K562 (cell line): ENCODE measurements around the gene NMNAT1. TPM values are rescaled to one million over a fixed set of nuclear protein-coding genes. Genes with fewer than 3 reads are reported as not detected.

Experiments used
- ARID2 ChIP-seq: fragments of 450-650 bp; IDR thresholded peaks from 2 replicates; pipeline ENCODE4 v1.6.1; 2017; ENCODE audit warnings: antibody characterized with exemption, mild to moderate bottlenecking
- BCOR ChIP-seq: fragments of 450-650 bp; IDR thresholded peaks from 2 replicates; pipeline ENCODE4 v1.6.1; 2016
- BMI1 ChIP-seq: fragments of 150-350 bp; IDR thresholded peaks from 2 replicates; pipeline ENCODE4 v1.6.1; 2014; ENCODE audit warnings: low read length
- FIP1L1 ChIP-seq: fragments of 200-400 bp; formaldehyde crosslinking; IDR thresholded peaks from 2 replicates; pipeline ENCODE4 v1.6.1; 2018; ENCODE audit warnings: mild to moderate bottlenecking, low read depth, low read length; ENCODE audit not compliant: poor library complexity, severe bottlenecking
- FOXA1 ChIP-seq: fragments of 450-650 bp; IDR thresholded peaks from 2 replicates; pipeline ENCODE4 v1.6.1; 2016; ENCODE audit warnings: mild to moderate bottlenecking, borderline replicate concordance
- HCFC1 ChIP-seq: IDR thresholded peaks from 2 replicates; pipeline ENCODE4 v1.6.1; 2012; ENCODE audit warnings: low read depth, low read length, improper control_type of control experiment
- POLR2B ChIP-seq: fragments of 450-650 bp; IDR thresholded peaks from 2 replicates; pipeline ENCODE4 v1.6.1; 2018; ENCODE audit warnings: low read depth; ENCODE audit not compliant: partially characterized antibody
- SMARCA4 ChIP-seq: fragments of 450-650 bp; IDR thresholded peaks from 2 replicates; pipeline ENCODE4 v1.6.1; 2016
- TOE1 ChIP-seq, 2 experiments: fragments of 450-650 bp in 1 of 2; sonication (generic) in 1 of 2; formaldehyde crosslinking in 1 of 2; IDR thresholded peaks; 2 replicates each; pipeline versions ENCODE4 v1.7.1 to v1.8.0; 2016 to 2022; ENCODE audit warnings: borderline replicate concordance in 2 of 2, mild to moderate bottlenecking in 2 of 2, antibody characterized with exemption in 1 of 2, inconsistent platforms in 1 of 2, low read depth in 1 of 2, missing genetic modification reagents in 1 of 2, moderate library complexity in 1 of 2
- ZFX ChIP-seq: sonication (generic); formaldehyde crosslinking; IDR thresholded peaks from 2 replicates; pipeline ENCODE4 v1.8.0; 2022; ENCODE audit warnings: mild to moderate bottlenecking, missing genetic modification reagents, moderate library complexity
- ZNF507 ChIP-seq: conservative IDR thresholded peaks from 2 replicates; pipeline ENCODE4 v1.6.1; 2017; ENCODE audit warnings: missing genetic modification characterization, missing compliant biosample characterization
- polyA plus RNA-seq, 8 experiments: library from polyadenylated mRNA; depleted of rRNA in 4 of 8; stranded (reverse) in 5 of 8; unstranded in 3 of 8; fragments of >200 nt; fragmentation: Nextera tagmentation in 2 of 8; fragmentation: Illumina TruSeq in 1 of 8; extraction: Ambion mirVana in 2 of 8; extraction: Trizol in 1 of 8; gene quantifications; 2 replicates each; pipeline versions ENCODE4 v1.2.1 to v1.2.3, GENCODE V29; 2011 to 2014; ENCODE audit warnings: inconsistent platforms in 1 of 8, missing spikeins in 1 of 8
- total RNA-seq, 7 experiments: library from RNA; depleted of rRNA in 6 of 7; stranded (reverse); fragments of >200 nt in 6 of 7; fragmentation: Illumina TruSeq in 2 of 7; extraction: Trizol in 2 of 7; gene quantifications; 2 replicates each; pipeline versions ENCODE4 v1.2.1 to v1.2.3, GENCODE V29; 2011 to 2021; ENCODE audit warnings: low replicate concordance in 1 of 7
- TF ChIP-seq, protein P1 (sequence below): fragments of 450-650 bp; formaldehyde crosslinking; IDR thresholded peaks from 2 replicates; pipeline ENCODE4 v1.4.0; 2020; ENCODE audit warnings: mild to moderate bottlenecking, moderate library complexity
- TF ChIP-seq, protein P2 (sequence below): sonication (generic); formaldehyde crosslinking; IDR thresholded peaks from 2 replicates; pipeline ENCODE4 v1.8.0; 2022; ENCODE audit warnings: mild to moderate bottlenecking, missing genetic modification reagents
- TF ChIP-seq, protein P3 (sequence below): fragments of 450-650 bp; IDR thresholded peaks from 2 replicates; pipeline ENCODE4 v1.6.1; 2016
- TF ChIP-seq, protein P4 (sequence below), 3 experiments: fragments of 200-800 bp in 1 of 3; sonication (Bioruptor generic) in 1 of 3; sonication (generic) in 1 of 3; formaldehyde crosslinking in 1 of 3; IDR thresholded peaks; 2 replicates each; pipeline versions ENCODE4 v1.6.1 to v1.8.0; 2016 to 2022; ENCODE audit warnings: mild to moderate bottlenecking in 2 of 3, missing compliant biosample characterization in 2 of 3, missing genetic modification characterization in 2 of 3, missing genetic modification reagents in 1 of 3
- TF ChIP-seq, protein P5 (sequence below): fragments of 450-650 bp; conservative IDR thresholded peaks from 2 replicates; pipeline ENCODE4 v1.6.1; 2016; ENCODE audit warnings: missing genetic modification characterization, low read depth, mild to moderate bottlenecking, control low read depth, missing compliant biosample characterization
- TF ChIP-seq, protein P6 (sequence below): sonication (generic); formaldehyde crosslinking; IDR thresholded peaks from 2 replicates; pipeline ENCODE4 v1.8.1; 2023; ENCODE audit warnings: mild to moderate bottlenecking, missing genetic modification reagents

NMNAT1 gene
- total and polyA plus RNA-seq, 9 of the 15 experiments (the other 6 are each of a cell fraction or from before 2014, with no cell fraction given) = 5.1 to 14.6 (median 12.1) TPM

DNA sequence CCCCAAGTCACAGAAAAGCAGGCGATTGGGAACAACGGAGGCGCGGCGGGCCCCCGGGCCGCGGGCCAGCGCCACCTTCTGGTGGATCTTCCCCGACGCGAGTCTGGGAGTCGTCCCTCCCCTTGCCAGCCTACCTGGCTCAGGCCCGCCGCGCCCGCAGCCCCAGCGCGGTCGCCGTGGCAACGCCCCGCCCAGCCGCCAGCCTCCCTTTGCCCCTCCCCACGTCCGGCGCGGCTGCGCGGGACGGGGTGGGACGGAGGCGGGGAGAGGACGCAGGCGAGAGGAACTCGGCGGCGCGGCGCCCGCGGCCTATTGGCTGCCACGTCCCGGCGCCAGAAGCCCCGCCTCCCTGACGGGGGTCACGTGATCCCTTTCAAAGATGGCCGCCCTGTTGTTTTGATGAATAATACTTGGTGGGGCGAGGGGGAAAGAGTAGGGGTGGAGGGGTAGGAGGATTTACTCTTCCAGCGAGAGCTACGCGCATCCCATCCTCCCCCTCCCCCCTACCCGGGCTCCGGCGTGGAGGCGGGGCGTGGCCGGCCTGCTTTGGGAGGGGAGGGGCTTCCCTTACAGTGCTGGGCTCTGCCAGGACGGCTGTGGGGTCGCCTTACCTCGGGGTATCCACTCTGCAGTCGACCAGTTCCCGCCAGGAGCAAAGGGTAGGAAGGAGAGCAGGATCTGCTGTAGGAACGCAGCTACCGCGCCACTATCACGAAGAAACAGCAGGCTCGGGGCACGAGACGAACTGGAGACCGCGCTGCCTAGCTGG, 89.5 kb downstream of the NMNAT1 start, which contains the start of gene UBE4B (continued):
- TF ChIP-seq, protein P1, sequence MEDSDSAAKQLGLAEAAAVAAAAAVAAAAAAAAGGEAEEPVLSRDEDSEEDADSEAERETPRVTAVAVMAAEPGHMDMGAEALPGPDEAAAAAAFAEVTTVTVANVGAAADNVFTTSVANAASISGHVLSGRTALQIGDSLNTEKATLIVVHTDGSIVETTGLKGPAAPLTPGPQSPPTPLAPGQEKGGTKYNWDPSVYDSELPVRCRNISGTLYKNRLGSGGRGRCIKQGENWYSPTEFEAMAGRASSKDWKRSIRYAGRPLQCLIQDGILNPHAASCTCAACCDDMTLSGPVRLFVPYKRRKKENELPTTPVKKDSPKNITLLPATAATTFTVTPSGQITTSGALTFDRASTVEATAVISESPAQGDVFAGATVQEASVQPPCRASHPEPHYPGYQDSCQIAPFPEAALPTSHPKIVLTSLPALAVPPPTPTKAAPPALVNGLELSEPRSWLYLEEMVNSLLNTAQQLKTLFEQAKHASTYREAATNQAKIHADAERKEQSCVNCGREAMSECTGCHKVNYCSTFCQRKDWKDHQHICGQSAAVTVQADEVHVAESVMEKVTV = peak; percentile 3; the same call in 1 of the 2 replicates
- TF ChIP-seq SMARCA4 (peak; percentile 44), BMI1 (peak; percentile 96), TOE1 (IDR thresholded peaks at IDR 0.05; ENCODE audit: borderline replicate concordance) (peak; percentile 100), TOE1 (CRISPR knock-in tag; IDR thresholded peaks at IDR 0.05; ENCODE audit: borderline replicate concordance, low read depth) (no peak), ZNF507 (tag) (no peak), POLR2B (peak; percentile 75), FIP1L1 (peak; percentile 82), BCOR (peak; percentile 60), FOXA1 (no peak), ZFX (CRISPR knock-in tag) (peak; percentile 51), ARID2 (no peak), HCFC1 (no peak)
- TF ChIP-seq, protein P2, sequence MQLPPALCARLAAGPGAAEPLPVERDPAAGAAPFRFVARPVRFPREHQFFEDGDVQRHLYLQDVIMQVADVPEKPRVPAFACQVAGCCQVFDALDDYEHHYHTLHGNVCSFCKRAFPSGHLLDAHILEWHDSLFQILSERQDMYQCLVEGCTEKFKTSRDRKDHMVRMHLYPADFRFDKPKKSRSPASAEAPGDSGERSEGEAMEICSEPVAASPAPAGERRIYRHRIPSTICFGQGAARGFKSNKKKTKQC (CRISPR knock-in tag) = peak; percentile 92
- TF ChIP-seq, protein P3, sequence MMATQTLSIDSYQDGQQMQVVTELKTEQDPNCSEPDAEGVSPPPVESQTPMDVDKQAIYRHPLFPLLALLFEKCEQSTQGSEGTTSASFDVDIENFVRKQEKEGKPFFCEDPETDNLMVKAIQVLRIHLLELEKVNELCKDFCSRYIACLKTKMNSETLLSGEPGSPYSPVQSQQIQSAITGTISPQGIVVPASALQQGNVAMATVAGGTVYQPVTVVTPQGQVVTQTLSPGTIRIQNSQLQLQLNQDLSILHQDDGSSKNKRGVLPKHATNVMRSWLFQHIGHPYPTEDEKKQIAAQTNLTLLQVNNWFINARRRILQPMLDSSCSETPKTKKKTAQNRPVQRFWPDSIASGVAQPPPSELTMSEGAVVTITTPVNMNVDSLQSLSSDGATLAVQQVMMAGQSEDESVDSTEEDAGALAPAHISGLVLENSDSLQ = peak; percentile 42; the same call in 1 of the 2 replicates
- TF ChIP-seq, protein P4, sequence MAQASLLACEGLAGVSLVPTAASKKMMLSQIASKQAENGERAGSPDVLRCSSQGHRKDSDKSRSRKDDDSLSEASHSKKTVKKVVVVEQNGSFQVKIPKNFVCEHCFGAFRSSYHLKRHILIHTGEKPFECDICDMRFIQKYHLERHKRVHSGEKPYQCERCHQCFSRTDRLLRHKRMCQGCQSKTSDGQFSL (CRISPR knock-in tag; IDR thresholded peaks at IDR 0.05) = no peak
- TF ChIP-seq, protein P4 (tag; IDR thresholded peaks at IDR 0.05) = peak in 1 of 2 experiments; percentile 57; a peak in 1 of 4 replicates
- TF ChIP-seq, protein P5, sequence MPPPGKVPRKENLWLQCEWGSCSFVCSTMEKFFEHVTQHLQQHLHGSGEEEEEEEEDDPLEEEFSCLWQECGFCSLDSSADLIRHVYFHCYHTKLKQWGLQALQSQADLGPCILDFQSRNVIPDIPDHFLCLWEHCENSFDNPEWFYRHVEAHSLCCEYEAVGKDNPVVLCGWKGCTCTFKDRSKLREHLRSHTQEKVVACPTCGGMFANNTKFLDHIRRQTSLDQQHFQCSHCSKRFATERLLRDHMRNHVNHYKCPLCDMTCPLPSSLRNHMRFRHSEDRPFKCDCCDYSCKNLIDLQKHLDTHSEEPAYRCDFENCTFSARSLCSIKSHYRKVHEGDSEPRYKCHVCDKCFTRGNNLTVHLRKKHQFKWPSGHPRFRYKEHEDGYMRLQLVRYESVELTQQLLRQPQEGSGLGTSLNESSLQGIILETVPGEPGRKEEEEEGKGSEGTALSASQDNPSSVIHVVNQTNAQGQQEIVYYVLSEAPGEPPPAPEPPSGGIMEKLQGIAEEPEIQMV (tag) = no peak
- TF ChIP-seq, protein P6, sequence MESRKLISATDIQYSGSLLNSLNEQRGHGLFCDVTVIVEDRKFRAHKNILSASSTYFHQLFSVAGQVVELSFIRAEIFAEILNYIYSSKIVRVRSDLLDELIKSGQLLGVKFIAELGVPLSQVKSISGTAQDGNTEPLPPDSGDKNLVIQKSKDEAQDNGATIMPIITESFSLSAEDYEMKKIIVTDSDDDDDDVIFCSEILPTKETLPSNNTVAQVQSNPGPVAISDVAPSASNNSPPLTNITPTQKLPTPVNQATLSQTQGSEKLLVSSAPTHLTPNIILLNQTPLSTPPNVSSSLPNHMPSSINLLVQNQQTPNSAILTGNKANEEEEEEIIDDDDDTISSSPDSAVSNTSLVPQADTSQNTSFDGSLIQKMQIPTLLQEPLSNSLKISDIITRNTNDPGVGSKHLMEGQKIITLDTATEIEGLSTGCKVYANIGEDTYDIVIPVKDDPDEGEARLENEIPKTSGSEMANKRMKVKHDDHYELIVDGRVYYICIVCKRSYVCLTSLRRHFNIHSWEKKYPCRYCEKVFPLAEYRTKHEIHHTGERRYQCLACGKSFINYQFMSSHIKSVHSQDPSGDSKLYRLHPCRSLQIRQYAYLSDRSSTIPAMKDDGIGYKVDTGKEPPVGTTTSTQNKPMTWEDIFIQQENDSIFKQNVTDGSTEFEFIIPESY (CRISPR knock-in tag) = peak; percentile 75; the same call in 1 of the 2 replicates
